GM18858 (cell line): ENCODE data around the gene IL17RD.
"Not testable (repeated sequence)": the region's sequence is repeated elsewhere in the genome, so short reads cannot be mapped to it uniquely, and the experiment has no call there.

ENCODE experiments used
- ATAC-seq: cut with Tn5 transposase; IDR thresholded peaks from one replicate; pipeline ENCODE4 v1.9.1; 2021; ENCODE audit not compliant: unreplicated experiment

IL17RD gene

DNA sequence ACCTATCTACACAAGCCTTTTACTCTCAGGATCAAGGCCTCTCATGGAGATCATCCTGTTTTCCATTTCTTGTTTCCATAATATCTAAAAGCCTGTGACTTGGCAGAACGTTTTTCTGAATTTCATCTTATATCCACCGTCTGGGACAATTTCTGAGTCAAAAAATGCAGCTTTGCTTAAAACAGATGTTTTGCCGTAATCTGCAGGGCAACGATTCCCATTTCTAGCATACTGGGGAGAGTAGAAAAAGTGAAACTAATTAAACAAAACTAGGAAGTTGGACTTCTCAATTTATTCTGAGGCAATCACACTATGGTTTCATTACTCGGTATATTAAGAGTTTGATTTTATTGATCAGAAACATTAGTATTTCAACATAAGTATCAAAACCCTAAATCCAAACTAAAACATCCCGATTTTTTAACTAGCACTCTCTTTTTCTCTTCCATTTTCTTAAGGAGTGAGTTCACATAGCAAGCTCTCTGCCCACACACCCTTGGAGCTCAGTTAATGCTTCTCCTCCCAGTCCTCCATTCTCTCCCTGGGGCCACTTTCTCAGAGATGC lies 71.1 kb downstream of the IL17RD start:
- ATAC-seq: no peak

DNA sequence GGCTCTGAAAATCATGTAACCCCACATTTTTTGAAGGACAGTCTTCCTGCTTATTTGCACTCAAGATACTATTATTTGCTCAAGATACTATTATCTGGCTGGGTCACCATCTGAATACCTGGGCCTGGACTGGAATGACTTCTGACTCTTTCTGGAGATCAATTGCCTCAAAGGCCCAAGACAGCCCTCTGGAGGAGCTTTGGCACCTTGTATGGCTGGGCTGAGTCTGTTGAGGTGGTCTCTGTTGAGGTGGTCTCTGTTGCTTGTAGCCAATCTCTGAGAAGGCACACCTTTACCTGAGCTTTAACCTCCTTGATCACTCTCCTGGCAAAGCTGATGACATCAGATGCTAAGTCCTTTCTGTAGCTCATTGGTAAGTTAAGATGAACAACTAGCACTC lies 71.7 kb downstream of the IL17RD start:
- no peak for ATAC-seq

DNA sequence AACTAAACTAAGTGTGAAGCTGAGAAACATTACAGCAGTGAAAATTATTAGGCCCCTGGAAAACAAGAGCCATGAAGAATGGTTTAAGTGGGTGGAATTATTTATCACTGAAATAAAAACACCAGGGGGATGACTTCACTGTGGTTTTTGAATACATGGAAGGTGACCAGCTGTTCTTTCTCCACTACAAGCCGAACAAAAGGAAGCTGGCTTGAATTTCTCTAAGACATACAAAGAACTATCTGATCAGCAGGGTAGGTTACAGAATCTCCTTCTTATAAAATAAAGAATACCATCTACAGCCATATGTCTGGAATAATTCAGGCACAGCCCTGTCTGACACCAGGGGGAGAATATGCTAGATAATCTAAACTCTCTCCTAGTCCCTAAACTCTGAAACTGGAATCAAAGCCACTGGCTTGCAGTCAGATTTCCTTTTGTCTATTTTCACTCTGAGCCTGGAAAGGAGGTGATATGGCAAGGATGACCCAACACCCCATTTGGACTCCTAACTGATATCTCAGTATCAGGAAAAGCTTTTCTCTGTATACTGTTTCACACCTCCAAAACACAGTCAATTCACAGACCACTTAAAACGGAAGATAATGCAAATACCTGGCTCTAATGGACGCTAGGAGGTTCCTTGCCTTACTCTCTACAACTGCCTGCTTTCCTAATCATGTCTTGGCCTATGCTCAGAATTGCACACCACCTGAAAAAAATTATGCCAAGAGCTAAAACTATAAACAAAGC lies 73.5 kb downstream of the IL17RD start:
- ATAC-seq: no peak

DNA sequence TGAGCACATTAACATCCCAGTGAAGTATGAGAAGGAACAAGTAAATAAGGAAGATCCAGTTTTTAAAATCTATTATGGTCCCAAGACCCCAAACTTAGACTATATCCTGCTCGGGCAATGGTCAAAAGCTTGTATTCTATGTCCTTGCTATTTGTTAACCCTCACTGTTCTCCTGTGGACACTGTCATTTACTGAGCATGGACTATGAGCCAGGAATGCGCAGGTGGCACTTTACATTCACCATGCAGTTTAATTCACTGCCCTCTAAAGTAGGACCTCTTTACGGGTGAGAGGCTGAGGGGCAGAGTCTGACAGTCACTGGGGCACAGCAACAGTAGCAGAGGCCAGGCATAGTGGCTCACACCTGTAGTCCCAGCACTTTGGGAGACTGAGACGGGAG lies 76.1 kb downstream of the IL17RD start:
- ATAC-seq: no peak

DNA sequence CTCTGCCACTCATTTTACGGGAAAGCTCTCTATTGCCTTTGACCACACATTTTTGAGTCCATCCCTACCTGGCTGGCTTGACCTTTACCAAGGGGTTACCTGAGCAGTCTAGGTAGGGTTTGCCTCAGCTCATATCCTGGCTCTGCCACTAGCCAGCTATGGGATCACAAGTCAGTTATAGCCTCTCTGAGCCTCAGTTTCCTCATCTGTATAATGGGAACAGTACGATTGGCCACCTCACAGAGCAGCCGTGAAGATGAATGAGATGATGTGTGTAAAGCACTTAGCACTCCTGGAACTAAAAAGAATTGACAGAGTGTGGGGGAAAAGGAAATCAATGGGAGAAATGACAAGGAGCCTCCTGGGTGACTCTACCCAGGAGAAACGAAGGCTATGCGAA lies 76.7 kb downstream of the IL17RD start:
- ATAC-seq: no peak

DNA sequence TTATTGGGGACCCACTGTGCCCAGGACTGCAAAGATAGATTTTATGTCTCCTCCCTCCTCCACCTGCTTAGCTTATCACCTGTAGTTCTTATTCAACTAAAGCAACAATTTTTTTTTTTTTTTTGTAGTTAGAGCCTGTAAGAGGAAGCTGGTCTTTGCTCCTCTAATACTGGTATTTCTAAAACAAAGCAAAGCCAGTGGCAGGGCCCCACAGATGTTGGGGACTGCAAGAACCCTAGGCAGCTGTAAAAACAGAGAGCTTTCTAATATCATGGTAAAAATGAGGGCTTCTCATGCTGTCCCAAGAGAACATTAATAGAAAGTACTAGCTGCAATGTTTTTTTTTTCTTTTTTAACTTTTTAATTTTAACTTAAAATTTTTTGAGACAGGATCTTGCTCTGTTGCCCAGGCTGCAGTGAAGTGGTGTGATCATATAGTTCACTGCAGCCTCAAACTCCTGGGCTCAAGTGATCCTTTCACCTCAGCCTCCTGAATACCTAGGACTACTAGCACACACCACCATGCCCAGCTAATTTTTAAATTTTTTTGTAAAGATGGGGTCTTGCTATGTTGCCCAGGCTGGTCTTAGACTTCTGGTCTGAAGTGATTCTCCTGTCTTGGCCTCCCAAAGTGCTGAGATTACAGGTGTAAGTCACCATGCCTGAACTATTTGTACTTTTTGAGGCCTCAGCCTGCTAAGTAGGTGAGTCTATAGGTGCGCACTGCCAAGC lies 77.6 kb downstream of the IL17RD start:
- ATAC-seq: no peak

DNA sequence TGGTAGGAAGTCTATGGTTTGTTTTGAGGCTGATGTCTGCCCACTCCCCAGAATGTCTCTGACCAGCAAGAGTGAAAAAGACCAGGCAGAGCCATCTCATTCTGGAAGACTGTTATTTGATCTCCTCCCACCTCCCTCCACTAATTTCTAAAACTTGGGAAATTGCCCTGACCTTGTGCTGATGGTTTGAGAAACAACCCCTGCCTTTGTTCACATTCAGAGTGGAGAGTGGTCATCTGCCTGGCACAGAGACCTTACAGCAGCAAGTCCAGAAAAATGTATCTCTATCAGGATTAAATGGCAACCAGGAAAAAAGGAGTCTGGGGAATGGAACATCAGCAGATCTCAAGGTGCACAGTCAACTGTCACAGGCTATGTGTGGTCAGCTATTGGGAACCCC lies 79.0 kb downstream of the IL17RD start:
- no peak for ATAC-seq

DNA sequence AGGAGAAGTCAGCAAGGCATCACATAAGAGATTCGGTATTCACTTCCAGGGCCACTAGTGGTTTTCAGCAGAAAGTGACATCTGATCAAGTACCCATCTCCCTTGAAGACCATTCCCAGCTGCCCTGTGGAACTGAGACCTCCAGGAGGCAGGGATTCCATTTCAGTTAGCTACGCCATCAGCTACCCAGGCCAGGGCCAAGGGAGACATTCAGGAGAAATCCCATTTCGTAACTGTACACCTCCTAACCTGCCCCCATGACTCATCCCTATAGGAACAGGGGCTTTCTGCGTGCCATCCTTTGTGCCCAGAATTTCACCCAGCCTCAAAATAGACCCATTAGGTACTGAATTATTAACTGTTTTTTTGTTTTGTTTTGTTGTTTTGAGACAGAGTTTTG lies 79.9 kb downstream of the IL17RD start:
- ATAC-seq: no peak

DNA sequence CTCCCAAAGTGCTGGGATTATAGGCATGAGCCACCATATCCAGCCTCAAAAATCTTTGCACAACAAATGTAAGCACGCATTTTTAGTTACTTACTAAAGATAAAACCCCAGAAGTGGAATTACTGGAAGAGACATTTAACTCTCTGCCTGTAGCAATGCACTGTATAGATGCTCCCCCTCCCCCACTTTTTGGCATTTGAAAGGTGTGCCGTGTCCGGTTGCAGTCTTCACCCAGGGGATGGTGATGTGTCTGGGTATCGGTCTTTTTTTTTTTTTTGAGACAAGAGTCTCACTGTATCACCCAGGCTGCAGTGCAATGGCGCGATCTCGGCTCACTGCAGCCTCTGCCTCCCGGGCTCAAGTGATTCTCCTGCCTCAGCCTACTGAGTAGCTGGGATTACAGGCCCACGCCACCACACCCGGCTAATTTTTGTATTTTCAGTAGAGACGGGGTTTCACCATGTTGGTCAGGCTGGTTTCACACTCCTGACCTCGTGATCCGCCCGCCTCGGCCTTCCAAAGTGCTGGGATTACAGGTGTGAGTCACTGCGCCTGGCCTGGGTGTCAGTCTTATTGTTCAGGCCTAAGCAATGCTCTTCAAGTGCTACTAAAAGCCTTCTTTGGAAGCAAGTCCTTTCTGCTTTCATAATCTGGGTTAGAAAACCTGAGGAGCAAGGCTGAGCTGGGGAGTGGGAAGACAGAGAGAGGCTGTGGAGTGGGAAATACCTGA lies 81.7 kb downstream of the IL17RD start:
- not testable (repeated sequence) for ATAC-seq

DNA sequence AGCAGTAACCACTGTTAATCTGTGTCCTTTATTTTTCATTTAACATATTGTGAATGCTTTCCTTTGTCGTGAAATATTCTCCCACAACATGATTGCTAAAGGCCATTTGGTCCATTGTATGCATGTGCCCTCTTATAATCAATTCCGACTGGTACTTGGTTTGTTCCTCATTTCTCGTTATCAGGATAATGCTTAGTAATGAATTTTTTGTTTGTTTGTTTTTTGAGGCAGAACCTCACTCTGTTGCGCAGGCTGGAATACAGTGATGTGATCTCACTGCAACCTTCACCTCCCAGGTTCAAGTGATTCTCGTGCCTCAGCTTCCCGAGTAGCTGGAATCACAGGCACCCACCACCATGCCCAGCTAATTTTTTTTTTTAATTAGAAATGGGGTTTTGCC lies 82.7 kb downstream of the IL17RD start:
- no peak for ATAC-seq

DNA sequence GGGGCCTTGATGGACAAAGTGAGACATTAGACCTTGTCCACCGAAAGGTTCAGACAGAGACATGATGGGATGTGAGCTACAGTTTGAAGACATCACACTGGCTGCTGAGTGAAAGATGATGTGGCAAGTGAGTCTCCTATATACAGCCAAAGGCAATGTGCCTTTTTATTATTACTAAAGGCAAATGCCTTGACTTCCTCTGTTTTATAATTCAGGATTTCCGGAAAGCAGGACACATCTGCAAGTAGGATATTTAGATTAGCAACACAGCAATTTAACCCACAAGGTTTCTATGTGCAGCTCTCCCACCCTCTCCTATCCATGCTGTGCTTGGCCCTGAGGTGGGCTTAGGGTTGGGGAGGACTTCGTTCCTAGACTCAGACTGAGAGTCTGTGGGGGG lies 84.0 kb downstream of the IL17RD start:
- ATAC-seq: no peak

DNA sequence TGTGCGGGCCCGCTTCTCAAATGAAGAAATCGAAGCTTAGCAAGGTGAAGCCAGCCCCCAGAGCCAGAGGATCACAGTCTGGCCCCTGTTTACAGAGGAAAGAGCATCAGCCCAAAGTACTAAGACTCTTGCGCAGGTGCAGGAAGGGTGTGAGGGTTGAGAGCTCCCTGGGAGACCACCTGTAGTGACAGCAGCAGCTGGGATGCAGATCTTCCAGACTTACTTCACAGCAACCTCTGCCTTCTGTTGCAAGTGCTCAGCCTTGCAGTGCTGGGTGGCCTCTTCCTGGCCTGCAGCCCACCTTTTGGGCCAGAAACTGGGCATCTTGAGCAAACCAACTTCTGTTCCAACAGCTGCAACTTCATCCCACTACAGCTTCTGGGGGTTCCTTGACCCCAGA lies 85.0 kb downstream of the IL17RD start:
- no peak for ATAC-seq

DNA sequence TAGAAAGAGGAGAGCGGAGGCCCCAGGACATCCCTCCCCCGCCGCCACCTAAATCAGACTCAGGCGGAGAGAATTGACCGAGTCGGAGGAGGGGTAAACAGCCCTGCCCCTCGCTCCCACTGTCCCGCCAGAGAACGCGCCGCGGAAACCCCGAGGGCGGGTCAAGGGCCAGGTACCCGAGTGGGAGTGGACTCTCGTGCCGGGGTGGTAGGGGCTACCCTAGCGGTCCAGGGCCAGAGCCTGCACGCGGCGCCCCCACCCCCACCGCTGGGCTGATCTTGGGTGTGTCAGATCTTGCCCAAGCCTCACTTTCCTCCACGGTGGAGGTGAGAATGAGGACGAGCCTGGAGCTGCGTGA lies 85.7 kb downstream of the IL17RD start:
- ATAC-seq: no peak

DNA sequence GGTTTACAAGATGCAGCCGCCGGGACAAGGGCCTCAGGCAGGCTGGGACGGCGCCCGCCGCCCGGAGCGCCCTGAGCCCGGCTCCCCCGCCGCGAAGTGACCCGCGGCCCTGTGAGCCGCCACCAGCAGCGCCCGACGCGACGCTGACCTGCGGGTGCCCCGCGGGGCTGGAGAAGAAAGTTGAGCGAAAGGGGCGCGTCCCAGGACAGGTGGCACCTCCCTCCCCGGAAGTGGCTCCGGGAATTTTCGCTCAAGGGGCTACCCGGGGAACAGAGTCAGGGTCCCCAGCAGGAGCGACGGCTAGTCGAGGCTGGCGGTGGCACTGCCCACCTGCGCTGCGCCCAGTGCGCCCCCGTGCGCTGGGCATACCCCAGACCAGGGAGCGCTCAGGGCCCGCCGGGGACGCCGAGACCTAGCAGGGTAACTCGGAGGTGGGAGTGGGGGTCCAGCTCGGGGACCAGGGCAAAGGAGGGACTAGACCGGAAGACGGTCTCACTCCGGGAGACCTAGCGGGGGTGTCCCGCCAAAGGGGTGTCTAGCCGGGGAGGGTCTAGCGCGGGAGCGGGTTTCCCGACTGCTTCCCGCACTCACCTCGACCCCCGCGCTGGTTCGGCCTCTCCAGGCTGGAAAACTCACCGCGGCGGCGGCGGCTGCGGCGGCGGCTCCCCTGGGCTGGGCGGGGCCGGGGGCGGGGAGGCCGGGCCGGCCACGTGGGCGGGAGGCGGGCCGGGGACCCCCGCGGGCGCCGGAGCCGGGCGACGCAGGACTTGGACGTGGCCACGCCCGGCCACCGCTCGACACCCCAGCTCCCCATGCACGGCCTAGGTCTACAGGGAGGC lies 86.3 kb downstream of the IL17RD start:
- ATAC-seq: no peak

DNA sequence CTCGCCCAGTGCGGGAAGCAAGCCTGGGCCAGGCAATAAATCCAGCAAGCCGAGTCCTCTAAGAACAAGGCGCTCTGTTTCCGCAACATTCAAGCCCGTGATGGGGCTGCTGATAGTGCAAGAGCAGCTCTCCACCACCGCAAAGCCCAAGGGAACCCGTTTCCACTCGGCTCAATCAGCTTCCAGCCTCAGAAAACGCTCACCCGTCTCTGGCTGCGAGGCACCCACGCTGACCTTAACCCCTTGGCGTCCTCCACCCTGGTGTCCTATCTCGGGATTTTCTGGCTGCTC lies 86.9 kb downstream of the IL17RD start:
- no peak for ATAC-seq

DNA sequence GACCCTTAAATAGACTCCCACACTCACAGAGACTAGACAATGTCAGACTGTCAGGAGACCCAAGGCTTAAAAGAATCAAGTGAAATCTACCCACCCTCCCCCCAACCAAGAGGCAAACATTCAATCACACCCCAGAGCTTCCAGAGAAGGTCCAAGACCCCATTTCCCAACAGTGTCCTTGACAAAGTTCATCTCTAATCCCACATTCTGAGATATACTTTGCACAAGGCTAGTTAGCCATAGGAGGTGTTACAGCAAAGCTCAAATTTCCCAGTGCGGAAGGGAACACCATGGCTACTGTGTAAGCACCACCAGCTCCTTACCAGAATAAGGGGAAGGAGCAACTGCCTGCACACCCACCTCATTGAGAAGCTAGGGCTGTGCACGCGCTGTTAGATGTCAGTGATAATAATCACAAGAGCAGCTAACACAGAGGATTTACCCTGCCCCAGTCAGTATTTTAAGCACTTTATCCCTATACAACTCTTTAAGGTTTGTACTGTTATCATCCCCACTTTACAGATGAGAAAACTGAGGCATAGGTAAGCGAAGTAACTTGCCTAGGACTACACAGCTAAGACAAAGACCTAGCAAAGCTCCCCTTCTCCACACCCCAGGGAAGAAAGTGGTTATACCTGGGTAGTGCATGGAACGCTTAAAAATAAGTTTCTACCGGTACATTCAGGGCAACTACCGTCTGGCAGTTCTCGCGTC lies 87.4 kb downstream of the IL17RD start:
- no peak for ATAC-seq

DNA sequence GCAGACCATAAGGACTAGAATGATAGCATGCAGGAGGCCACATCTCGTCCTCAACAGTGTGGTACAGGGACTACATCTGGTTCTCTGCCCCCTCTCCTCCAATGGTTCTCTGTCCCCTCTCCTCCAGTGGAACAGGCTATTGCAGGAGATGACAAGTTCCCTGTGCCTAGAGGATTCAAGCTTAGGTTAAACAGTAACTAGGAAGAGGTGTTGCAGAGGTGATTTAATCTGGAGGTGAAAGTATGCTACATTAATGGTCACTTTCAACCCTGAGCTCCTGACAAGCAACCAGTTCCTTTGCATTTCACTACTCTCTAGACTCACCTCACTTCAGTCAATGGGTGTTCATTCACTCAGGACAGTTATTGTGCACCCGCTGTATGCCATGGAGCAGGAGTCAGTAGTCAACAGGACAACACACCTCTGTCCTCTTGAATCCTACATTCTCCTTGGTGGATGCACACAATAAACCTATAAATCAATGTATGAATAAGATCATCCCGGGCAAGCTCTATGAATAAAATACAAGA lies 88.7 kb downstream of the IL17RD start:
- ATAC-seq: no peak

DNA sequence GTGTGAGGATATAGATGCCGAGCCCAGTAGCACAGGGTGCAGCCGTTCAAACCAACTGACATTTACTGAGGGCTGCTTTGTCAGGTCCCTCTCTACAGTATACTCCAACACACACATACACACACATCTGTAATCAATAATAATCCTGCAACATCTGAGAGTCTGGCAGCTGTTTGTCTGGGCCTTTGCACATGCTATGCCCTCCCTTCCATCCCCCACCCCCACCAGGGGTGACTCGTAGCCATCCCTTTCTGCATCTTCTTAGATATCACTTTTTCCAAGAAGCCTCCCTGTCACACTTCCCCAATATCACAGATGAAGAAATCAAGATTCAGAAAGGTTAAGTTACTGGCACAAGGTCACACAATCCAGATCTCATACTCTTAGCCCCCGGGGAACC lies 91.0 kb downstream of the IL17RD start:
- no peak for ATAC-seq

DNA sequence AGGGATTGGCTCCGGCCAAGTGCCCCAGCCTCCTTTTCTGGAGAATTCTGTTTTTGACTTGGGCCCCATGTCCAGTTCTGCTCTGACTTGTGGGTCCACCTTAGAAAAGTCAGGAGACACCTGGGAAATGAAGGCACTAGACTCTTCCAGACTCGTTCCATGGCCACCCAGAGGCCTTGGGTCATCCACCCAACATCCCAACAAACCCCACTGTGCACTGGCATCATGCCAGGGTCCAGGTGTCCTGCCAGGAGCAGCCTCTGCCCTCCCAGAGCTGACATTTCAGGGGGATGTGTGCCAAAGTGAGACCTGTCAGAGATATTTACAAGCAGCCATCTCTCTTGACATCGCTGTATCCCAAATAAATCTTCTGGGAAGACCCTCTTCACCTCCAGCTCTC lies 91.5 kb downstream of the IL17RD start:
- no peak for ATAC-seq

DNA sequence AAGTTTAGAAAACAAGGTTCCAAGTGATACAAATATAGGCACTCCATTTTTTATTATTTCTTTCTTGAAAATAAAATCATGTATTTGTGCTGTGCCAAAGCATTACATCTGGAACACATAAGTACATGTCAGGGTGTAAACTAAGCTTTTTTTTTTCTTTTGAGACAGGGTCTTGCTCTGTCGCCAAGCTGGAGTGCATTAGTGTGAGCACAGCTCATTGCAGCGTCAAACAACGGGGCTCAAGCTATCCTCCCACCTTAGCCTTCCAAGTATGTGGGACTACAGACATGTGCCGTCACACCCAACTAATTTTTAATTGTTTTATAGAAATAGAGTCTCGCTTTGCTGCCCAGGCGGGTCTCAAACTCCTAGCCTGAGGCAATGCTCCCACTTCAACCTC lies 95.7 kb downstream of the IL17RD start:
- ATAC-seq: no peak
